Astrocyte (in vitro differentiated cells and primary cell): Measurements from ENCODE around the gene DTNB. TPM values are rescaled to one million over a fixed set of nuclear protein-coding genes. Genes with fewer than 3 reads are reported as not detected.
A peak's percentile ranks its signal among the peaks of the same experiment; 100 is the strongest.
"Not testable (repeated sequence)": the region's sequence is repeated elsewhere in the genome, so short reads cannot be mapped to it uniquely, and the experiment has no call there.

Source experiments
- DNase-seq: peaks from one replicate; pipeline ENCODE4 v3.0.0-alpha.2; 2010; ENCODE audit warnings: low read depth
- FAIRE-seq: peaks from 2 replicates; lab custom pipeline; 2011; peaks lifted over from hg19 to GRCh38; lab: Jason Lieb, UNC
- H2AFZ ChIP-seq: 2 replicates; pipeline ENCODE4 v1.6.0; 2012; ENCODE audit warnings: low read depth, low read length, inconsistent platforms
- H3K27ac ChIP-seq: 2 replicates; pipeline ENCODE4 v1.5.1; 2011; ENCODE audit warnings: low read depth, low read length, inconsistent platforms
- H3K27me3 ChIP-seq: 2 replicates; pipeline ENCODE4 v1.6.0; 2011; ENCODE audit warnings: low read length, inconsistent platforms; ENCODE audit not compliant: insufficient read depth
- H3K36me3 ChIP-seq: 2 replicates; pipeline ENCODE4 v1.5.1; 2011; ENCODE audit warnings: low read length, inconsistent platforms; ENCODE audit not compliant: insufficient read depth
- H3K4me1 ChIP-seq: 2 replicates; pipeline ENCODE4 v1.5.1; 2011; ENCODE audit warnings: low read length, inconsistent platforms; ENCODE audit not compliant: insufficient read depth
- H3K4me2 ChIP-seq: 2 replicates; pipeline ENCODE4 v1.6.0; 2012; ENCODE audit warnings: low read length, inconsistent platforms
- H3K4me3 ChIP-seq: 2 replicates; pipeline ENCODE4 v1.5.1; 2011; ENCODE audit warnings: low read depth, mild to moderate bottlenecking, low read length, inconsistent platforms; ENCODE audit not compliant: insufficient read depth
- H3K79me2 ChIP-seq: 2 replicates; pipeline ENCODE4 v1.6.0; 2012; ENCODE audit warnings: mild to moderate bottlenecking, low read length, inconsistent platforms; ENCODE audit not compliant: insufficient read depth
- H3K9ac ChIP-seq: 2 replicates; pipeline ENCODE4 v1.6.0; 2012; ENCODE audit warnings: mild to moderate bottlenecking, low read length, inconsistent platforms
- H3K9me3 ChIP-seq: 2 replicates; pipeline ENCODE4 v1.5.1; 2012; ENCODE audit warnings: low read depth, mild to moderate bottlenecking, low read length, inconsistent platforms; ENCODE audit not compliant: insufficient read depth
- H4K20me1 ChIP-seq: 2 replicates; pipeline ENCODE4 v1.6.0; 2012; ENCODE audit warnings: low read length, inconsistent platforms; ENCODE audit not compliant: insufficient read depth
- H3K27ac Mint-ChIP-seq: one replicate; pipeline ENCODE4 v1.8.0; 2021; ENCODE audit warnings: mild to moderate bottlenecking, mixed read lengths; ENCODE audit not compliant: unreplicated experiment
- H3K27me3 Mint-ChIP-seq: one replicate; pipeline ENCODE4 v1.8.0; 2021; ENCODE audit warnings: low read depth, mixed read lengths; ENCODE audit not compliant: unreplicated experiment
- H3K36me3 Mint-ChIP-seq: one replicate; pipeline ENCODE4 v1.8.0; 2021; ENCODE audit warnings: low read depth, mixed read lengths; ENCODE audit not compliant: unreplicated experiment
- H3K4me1 Mint-ChIP-seq: one replicate; pipeline ENCODE4 v1.8.0; 2021; ENCODE audit warnings: low read depth, mixed read lengths; ENCODE audit not compliant: unreplicated experiment
- H3K4me3 Mint-ChIP-seq: one replicate; pipeline ENCODE4 v1.8.0; 2021; ENCODE audit warnings: mild to moderate bottlenecking, moderate library complexity, mixed read lengths; ENCODE audit not compliant: unreplicated experiment
- H3K9me3 Mint-ChIP-seq: one replicate; pipeline ENCODE4 v1.8.0; 2021; ENCODE audit warnings: mild to moderate bottlenecking, mixed read lengths; ENCODE audit not compliant: unreplicated experiment
- CTCF ChIP-seq: IDR thresholded peaks from 2 replicates; pipeline ENCODE4 v1.5.1; 2011; ENCODE audit warnings: low read depth, mild to moderate bottlenecking, inconsistent platforms, low read length, moderate library complexity; ENCODE audit not compliant: insufficient read depth
- EZH2 ChIP-seq: IDR thresholded peaks from 2 replicates; pipeline ENCODE4 v1.6.1; 2012; ENCODE audit warnings: mild to moderate bottlenecking, low read length, inconsistent platforms; ENCODE audit not compliant: insufficient read depth
- total RNA-seq: library from RNA; stranded (reverse); gene quantifications from 2 replicates; pipeline ENCODE4 v1.2.1, GENCODE V29; 2021

DTNB gene
- total RNA-seq, 1 donor from 2014 or later: 5.1 TPM

- Histone ChIP-seq H3K27me3 (no peaks in the 10 kb centered on the region), H3K4me1 (no peaks in the 10 kb centered on the region), H2AFZ (no peak overlapping the region), H3K36me3 (no peaks in the 10 kb centered on the region), H3K27ac (no peak overlapping the region), H3K4me2 (no peak overlapping the region), H3K9me3 (no peaks in the 10 kb centered on the region), H3K9ac (no peak overlapping the region), H3K4me3 (no peak overlapping the region), H4K20me1 (no peaks in the 10 kb centered on the region), H3K79me2 (no peaks in the 10 kb centered on the region)
- H3K36me3 Mint-ChIP-seq: peaks cover 3% of the 10 kb centered on the region
- H3K9me3 Mint-ChIP-seq: no peaks in the 10 kb centered on the region
- H3K27me3 Mint-ChIP-seq: no peaks in the 10 kb centered on the region
- peaks cover 6% of the 10 kb centered on the region for H3K4me1 Mint-ChIP-seq
- DNase-seq (no peak), FAIRE-seq (no peak)
- TF ChIP-seq EZH2 (no peak), CTCF (no peak)
- no peak overlapping the region for H3K27ac Mint-ChIP-seq
- H3K4me3 Mint-ChIP-seq: no peak overlapping the region
Observed at GRCh38 chr2:25639696-25640095, 33.7 kb downstream of the DTNB start.

- Histone ChIP-seq H3K27ac (no peak overlapping the region), H3K79me2 (no peaks in the 10 kb centered on the region), H3K4me3 (no peak overlapping the region), H2AFZ (no peak overlapping the region), H3K36me3 (no peaks in the 10 kb centered on the region), H3K4me2 (no peak overlapping the region), H3K27me3 (no peaks in the 10 kb centered on the region), H3K9ac (no peak overlapping the region), H4K20me1 (no peaks in the 10 kb centered on the region), H3K9me3 (no peaks in the 10 kb centered on the region), H3K4me1 (no peaks in the 10 kb centered on the region)
- Mint-ChIP-seq H3K27ac (peak overlapping the region; percentile 78), H3K27me3 (no peaks in the 10 kb centered on the region), H3K4me3 (no peak overlapping the region), H3K9me3 (no peaks in the 10 kb centered on the region), H3K4me1 (peaks cover 6% of the 10 kb centered on the region), H3K36me3 (peaks cover 3% of the 10 kb centered on the region)
- no peak for FAIRE-seq
- no peak for DNase-seq
- TF ChIP-seq EZH2 (no peak), CTCF (no peak)
Observed at GRCh38 chr2:25639131-25639530, 34.2 kb downstream of the DTNB start.

GRCh38 chr2:25635797-25636196 lies 37.6 kb downstream of the DTNB start:
- no peak overlapping the region for H3K27ac Mint-ChIP-seq
- Histone ChIP-seq H3K9me3 (no peaks in the 10 kb centered on the region), H3K4me2 (no peak overlapping the region), H3K27ac (no peak overlapping the region), H3K4me1 (no peaks in the 10 kb centered on the region), H4K20me1 (no peaks in the 10 kb centered on the region), H3K36me3 (no peaks in the 10 kb centered on the region), H3K9ac (no peak overlapping the region), H3K4me3 (no peak overlapping the region), H2AFZ (no peak overlapping the region), H3K79me2 (no peaks in the 10 kb centered on the region), H3K27me3 (no peaks in the 10 kb centered on the region)
- H3K9me3 Mint-ChIP-seq: no peaks in the 10 kb centered on the region
- TF ChIP-seq CTCF: no peak
- no peak for TF ChIP-seq EZH2
- peaks cover 4% of the 10 kb centered on the region for H3K4me1 Mint-ChIP-seq
- H3K36me3 Mint-ChIP-seq: peaks cover 2% of the 10 kb centered on the region
- FAIRE-seq (no peak), DNase-seq (no peak)
- H3K27me3 Mint-ChIP-seq: no peaks in the 10 kb centered on the region
- no peak overlapping the region for H3K4me3 Mint-ChIP-seq

GRCh38 chr2:25633801-25634200 lies 39.6 kb downstream of the DTNB start:
- not testable (repeated sequence) for H3K4me3 Mint-ChIP-seq, H3K27ac ChIP-seq, H2AFZ ChIP-seq, H4K20me1 ChIP-seq, FAIRE-seq, H3K9me3 ChIP-seq, H3K27me3 Mint-ChIP-seq, H3K36me3 ChIP-seq, H3K4me1 Mint-ChIP-seq, DNase-seq, H3K4me2 ChIP-seq, H3K4me1 ChIP-seq, H3K27me3 ChIP-seq, H3K9me3 Mint-ChIP-seq, H3K79me2 ChIP-seq, H3K4me3 ChIP-seq, H3K27ac Mint-ChIP-seq, H3K9ac ChIP-seq, H3K36me3 Mint-ChIP-seq
